Measurements from ENCODE around the gene SNRPD3. TPM values are rescaled to one million over a fixed set of nuclear protein-coding genes. Genes with fewer than 3 reads are reported as not detected.

Gene SNRPD3
- total RNA-seq, 1 experiment from 2014 or later: 142 TPM

Other genes starting within 250 kb of the SNRPD3 start
- 1.2 and 2.5 TPM in 2 replicates for gene ADORA2A, start 128.4 kb upstream of the SNRPD3 start, total RNA-seq (2014; rRNA removed; shearing (Covaris generic))
- gene UPB1, start 60.7 kb upstream of the SNRPD3 start, total RNA-seq (2014; rRNA removed; shearing (Covaris generic)): not detected in 2 replicates
- gene GUCD1, start 861 bp upstream of the SNRPD3 start, total RNA-seq (2014; rRNA removed; shearing (Covaris generic)): 106 and 141 TPM in 2 replicates
- 4.7 and 5.5 TPM in 2 replicates for gene LRRC75B, start 37.1 kb downstream of the SNRPD3 start, total RNA-seq (2014; rRNA removed; shearing (Covaris generic))
- gene GGT1, start 47.2 kb downstream of the SNRPD3 start, total RNA-seq (2014; rRNA removed; shearing (Covaris generic)): 3.8 and 4.9 TPM in 2 replicates
- gene PIWIL3, start 218.7 kb downstream of the SNRPD3 start, total RNA-seq (2014; rRNA removed; shearing (Covaris generic)): not detected in 2 replicates